HuH-7 (cell line): ENCODE measurements around the gene UBE2G1.
A peak's percentile ranks its signal among the peaks of the same experiment; 100 is the strongest.
"Not testable (repeated sequence)": the region's sequence is repeated elsewhere in the genome, so short reads cannot be mapped to it uniquely, and the experiment has no call there.

Source experiments
- DNase-seq: peaks from one replicate; pipeline ENCODE4 v3.0.0; 2011; ENCODE audit warnings: low spot score

Gene UBE2G1

GRCh38 chr17:4375039-4375748 lies 8.7 kb upstream of the UBE2G1 start:
- no peak for DNase-seq

DNA sequence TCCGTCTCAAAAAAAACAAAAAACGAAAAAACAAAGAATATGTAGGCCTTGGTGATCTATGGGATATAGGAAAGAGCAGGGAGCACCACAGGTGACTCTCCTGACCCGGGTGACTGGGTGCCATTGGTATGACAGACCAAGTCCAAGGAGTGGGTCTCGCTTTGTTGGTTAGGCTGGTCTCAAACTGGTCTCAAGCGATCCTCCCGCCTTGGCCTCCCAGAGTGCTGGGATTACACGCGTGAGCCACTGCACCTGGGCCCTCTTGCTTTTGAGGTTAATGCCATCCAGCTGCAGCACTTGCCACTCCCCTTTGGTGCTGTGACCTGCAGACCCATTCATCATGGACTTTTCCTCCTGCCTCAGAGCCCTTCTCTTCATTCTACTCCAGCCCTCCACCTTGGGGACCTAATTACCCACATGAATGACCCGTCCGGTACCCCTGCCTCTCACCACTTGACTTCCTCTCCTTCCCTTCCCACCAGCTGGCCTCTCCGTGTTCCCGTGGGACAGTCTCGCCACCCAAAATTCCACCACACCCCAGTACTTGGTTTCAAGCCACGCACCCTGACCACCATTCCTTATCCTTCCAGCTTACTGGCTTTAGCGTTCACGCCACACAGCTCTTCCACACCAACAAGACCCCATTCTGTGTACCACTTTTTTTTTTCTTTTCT lies 3.2 kb upstream of the UBE2G1 start:
- no peak for DNase-seq

DNA sequence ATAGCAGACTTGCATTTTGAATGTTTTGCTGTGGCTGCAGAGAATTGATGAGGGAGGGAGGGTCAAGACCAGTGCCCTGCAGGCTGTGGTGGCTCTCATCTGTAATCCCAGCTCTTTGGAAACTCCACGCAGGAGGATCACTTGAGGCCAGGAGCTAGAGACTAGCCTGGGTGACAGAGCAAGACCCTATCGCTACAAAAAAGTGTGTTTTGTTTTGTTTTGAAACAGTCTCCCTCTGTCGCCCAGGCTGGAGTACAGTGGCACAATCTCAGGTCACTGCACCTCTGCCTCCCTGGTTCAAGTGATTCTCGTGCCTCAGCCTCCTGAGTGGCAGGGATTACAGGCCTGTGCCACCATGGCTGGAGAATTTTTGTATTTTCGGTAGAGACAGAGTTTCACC lies 1.9 kb upstream of the UBE2G1 start:
- no peak for DNase-seq

DNA sequence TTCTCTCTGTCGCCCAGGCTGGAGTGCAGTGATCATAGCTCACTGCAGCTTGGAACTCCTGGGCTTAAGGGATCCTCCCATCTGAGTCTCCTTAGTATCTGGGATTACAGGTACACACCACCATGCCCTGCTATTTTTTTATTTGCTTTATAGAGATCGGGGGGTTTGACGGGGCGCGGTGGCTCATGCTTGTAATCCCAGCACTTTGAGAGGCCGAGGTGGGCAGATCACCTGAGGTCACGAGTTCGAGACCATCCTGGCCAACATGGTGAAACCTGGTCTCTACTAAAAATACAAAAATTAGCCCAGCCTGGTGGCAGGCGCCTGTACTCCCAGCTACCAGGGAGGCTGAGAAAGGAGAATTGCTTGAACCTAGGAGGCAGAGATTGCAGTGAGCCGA lies 702 bp upstream of the UBE2G1 start:
- DNase-seq = not testable (repeated sequence)

- no peak for DNase-seq
These were observed 698 bp downstream of the UBE2G1 start for GRCh38 chr17:4365628-4366326.

- peak; percentile 90 for DNase-seq
These were observed 1.3 kb downstream of the UBE2G1 start for GRCh38 chr17:4365103-4365627.

- DNase-seq = no peak
These were observed 1.8 kb downstream of the UBE2G1 start for GRCh38 chr17:4364622-4365041.

DNA sequence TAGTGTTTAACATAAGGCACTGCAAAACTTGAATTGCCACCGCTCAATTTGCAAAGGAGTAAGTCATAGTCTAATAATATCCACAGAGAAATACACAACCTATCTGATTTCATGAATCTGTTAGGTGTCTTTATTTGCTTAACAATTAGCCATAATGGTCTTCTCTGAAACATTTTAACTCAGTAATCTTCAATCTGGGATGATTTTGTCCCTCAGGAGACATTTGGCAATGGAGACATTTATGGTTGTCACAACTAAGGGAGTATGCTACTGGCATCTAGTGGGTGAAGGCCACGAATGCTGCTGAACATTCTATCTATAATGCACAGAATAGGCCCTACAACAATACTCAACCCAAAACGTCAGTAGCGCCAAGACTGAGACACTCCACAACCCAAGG lies 4.3 kb downstream of the UBE2G1 start:
- DNase-seq = no peak

- DNase-seq = no peak
These were observed 8.3 kb downstream of the UBE2G1 start for GRCh38 chr17:4358154-4358553.

DNA sequence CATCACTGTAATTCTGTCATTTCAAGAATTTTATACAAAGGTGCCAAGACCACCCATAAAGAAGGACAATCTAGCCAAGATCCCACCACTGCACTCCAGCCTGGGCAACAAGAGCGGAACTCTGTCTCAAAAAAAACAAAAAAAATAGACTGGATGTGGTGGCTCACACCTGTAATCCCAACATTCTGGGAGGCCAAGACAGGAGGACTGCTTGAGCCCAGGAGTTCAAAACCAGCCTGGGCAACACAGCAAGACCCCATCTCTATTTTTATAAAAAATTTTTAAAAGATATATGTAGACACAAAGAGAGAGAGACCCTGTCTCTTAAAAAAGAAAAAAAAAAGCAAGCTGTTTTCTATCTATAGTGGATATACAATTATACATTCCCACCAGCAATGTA lies 8.8 kb downstream of the UBE2G1 start:
- DNase-seq = no peak

- no peak for DNase-seq
These were observed 9.3 kb downstream of the UBE2G1 start for GRCh38 chr17:4357030-4357628.

- no peak for DNase-seq
These were observed 11.5 kb downstream of the UBE2G1 start for GRCh38 chr17:4354862-4355514.

GRCh38 chr17:4354206-4354605 lies 12.3 kb downstream of the UBE2G1 start:
- DNase-seq = no peak

- DNase-seq = not testable (repeated sequence)
These were observed 16.3 kb downstream of the UBE2G1 start for GRCh38 chr17:4350214-4350613.

DNA sequence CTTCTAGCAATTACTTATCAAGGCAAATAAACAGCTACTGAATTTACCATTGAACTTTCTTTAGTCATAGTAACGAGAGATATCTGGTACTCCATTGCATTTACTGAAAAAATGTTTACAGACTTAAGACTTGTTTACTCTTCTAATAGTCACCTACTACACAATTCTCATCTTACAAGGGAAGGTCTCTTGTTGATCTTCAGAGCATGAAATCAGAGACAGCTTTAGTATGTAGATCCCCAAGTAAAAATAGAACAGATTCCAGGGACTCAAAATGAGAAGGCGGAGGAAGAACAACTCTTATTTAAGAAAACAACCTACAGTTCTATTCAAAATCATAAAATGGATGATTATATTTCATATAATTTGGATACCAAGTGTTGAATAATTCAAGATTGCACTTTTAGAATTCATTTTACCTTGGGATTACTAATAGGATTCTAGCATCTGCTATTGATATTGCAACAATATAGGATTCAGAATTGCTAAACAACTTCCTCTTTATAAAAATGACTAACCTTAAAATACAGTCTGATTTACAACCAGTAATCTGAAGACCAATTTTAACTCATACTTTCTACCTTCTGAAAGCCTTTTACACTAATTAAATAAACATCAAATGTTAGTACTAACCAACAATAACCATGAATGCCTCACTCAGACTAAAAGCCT lies 20.8 kb downstream of the UBE2G1 start:
- no peak for DNase-seq

- DNase-seq = no peak
These were observed 21.5 kb downstream of the UBE2G1 start for GRCh38 chr17:4344926-4345325.

DNA sequence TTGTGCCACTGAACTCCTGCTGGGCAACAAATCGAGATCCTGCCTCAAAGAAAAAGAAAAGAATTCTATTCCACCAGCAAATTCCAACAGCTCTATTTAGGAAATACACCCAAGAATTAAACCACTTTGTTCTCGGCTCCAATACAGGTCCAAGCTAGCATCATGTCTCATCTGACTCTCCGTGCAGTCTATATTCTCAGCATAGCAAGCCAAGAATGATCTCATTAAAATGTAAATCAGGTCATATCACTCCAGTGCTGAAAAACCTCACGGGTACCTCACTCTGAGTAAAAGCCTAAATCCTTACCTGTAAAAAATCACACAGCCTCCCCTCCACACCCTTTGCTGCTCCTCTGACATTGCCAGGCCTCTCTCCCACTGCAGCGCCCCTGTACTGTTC lies 23.9 kb downstream of the UBE2G1 start:
- no peak for DNase-seq

GRCh38 chr17:4341616-4341977 lies 24.9 kb downstream of the UBE2G1 start:
- DNase-seq = no peak

GRCh38 chr17:4340914-4341615 lies 25.4 kb downstream of the UBE2G1 start:
- no peak for DNase-seq

DNA sequence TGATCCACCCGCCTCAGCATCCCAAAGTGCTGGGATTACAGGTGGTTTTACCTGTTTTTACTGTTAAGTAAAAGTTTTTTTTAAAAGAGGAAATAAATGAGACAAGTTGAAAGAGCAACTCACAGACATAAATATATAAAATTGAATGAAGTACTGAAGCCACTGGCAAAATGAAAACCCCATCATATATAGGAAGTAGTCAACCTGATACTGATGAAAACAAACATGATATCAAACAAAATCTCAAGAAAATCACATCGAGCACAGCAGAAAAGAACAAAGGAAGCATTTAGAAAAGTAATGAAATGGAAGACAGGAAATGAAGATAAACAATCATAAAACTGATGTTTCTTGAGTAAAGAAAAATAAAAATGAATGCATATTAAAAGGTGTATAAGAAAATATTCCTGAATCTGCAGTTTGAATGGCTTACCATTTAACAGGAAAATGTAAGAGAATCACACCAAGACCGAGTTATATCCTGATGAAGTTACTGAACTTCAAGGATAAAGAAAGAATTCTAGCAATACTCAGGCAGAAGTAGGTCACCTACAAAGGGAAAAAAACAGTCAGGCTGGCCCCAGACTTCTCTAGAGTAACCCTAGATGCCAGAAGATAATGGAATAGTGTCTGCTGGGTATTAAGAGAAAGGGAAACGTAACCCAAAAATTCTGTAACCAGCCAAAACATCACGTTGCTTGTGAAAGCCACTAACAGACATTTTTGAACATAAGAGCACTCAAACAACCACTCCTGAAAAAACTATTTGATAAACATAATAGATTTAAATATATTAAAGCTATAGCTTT lies 31.5 kb downstream of the UBE2G1 start:
- DNase-seq = no peak
